ENCODE measurements around the gene CAMK1D.

CAMK1D gene

DNA sequence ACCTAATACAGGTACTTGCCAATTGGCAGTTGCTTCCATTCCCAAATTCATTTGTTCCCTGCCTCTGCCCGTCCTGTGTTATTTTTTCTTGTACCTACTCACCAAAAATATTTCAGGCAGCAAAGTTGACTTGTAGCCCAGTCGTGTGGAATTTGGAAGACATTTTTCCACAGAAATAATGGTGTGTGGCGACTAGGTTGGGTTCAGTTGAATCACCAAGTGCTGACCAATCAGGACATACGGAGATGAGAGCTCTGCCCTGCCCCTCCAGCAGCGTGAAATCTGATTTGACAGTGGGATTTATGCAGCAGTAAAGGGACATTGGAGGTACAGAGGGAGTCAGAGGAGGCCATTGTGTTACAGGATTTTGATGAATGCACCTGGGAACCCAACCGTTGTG lies 435.3 kb downstream of the CAMK1D start:
- no peak overlapping the region for H3K4me3 ChIP-seq (ENCODE audit: low read depth, low read length)
- no peak for DNase-seq (ENCODE audit: low read depth)
- TF ChIP-seq, protein P1, sequence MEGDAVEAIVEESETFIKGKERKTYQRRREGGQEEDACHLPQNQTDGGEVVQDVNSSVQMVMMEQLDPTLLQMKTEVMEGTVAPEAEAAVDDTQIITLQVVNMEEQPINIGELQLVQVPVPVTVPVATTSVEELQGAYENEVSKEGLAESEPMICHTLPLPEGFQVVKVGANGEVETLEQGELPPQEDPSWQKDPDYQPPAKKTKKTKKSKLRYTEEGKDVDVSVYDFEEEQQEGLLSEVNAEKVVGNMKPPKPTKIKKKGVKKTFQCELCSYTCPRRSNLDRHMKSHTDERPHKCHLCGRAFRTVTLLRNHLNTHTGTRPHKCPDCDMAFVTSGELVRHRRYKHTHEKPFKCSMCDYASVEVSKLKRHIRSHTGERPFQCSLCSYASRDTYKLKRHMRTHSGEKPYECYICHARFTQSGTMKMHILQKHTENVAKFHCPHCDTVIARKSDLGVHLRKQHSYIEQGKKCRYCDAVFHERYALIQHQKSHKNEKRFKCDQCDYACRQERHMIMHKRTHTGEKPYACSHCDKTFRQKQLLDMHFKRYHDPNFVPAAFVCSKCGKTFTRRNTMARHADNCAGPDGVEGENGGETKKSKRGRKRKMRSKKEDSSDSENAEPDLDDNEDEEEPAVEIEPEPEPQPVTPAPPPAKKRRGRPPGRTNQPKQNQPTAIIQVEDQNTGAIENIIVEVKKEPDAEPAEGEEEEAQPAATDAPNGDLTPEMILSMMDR (IDR thresholded peaks at IDR 0.05; ENCODE audit: low read depth, low read length, missing control alignments): no peak

DNA sequence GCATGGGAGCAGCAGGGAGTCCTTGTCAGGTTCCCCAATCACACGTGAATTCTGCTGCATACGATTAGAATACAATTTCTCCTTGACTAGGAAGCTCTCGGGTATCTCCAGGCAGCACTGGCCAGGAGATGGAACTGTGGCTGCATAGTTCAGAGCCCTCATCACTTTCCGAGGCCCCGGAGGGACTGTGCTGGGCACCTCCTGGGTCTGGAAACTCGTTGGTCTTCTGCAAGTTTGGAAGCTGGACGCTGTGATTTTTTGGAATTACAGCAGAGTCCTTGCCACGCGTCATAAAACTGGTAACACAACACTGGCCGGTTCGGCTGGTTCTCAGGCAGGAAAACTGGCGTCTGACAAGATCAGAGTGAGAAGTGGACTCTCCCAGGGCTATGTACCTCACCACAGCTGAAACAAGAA lies 436.1 kb downstream of the CAMK1D start:
- TF ChIP-seq, protein P1 (IDR thresholded peaks at IDR 0.05; ENCODE audit: low read depth, low read length, missing control alignments): no peak

DNA sequence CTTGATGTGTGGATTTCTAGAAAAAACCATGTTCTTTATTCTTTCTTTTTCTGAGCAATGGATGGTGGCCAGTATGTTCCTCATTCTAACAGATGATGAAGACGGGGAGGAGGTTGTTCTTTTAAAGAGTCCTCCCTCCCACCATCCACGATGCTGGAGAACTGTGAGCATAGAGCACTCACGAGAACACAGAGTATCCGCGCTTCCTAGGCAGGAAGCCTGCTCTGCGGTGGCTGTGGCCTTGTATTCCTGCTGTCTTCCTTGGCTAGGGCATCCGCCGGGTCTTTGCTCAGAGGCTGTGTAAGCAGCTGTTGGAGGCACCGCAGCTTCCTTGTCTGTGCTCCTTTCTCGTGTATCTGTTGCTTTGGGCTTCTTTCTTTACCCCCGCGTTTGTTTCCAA lies 437.9 kb downstream of the CAMK1D start:
- DNase-seq (ENCODE audit: low read depth): no peak
- H3K4me3 ChIP-seq (ENCODE audit: low read depth, low read length): no peak overlapping the region
- TF ChIP-seq, protein P1 (IDR thresholded peaks at IDR 0.05; ENCODE audit: low read depth, low read length, missing control alignments): no peak

More for the DNA sequence above, 436.1 kb downstream of the CAMK1D start:
- no peak overlapping the region for H3K4me3 ChIP-seq (ENCODE audit: low read depth, low read length)
- no peak for DNase-seq (ENCODE audit: low read depth)

DNA sequence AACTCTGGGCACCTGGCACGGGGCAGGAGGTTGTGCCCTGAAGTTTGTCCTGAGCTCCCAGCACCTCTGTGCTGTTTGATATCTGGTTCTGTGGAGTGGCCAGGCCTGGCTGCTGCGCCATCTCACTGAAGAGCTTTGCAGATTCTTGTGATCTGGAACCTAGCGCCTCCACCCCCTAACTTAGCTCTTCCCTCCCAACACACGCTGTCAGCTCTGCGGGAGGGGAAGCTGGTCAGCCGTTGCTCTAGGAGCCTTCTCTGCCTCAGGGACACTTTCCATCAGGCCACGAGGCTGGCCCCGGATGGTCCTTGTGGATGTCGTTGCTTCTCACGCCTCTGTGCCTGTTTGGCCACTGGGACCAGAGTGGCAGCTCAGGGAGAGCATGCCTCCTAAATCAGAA lies 438.9 kb downstream of the CAMK1D start:
- H3K4me3 ChIP-seq (ENCODE audit: low read depth, low read length): no peak overlapping the region
- no peak for DNase-seq (ENCODE audit: low read depth)
- TF ChIP-seq, protein P1 (IDR thresholded peaks at IDR 0.05; ENCODE audit: low read depth, low read length, missing control alignments): no peak

DNA sequence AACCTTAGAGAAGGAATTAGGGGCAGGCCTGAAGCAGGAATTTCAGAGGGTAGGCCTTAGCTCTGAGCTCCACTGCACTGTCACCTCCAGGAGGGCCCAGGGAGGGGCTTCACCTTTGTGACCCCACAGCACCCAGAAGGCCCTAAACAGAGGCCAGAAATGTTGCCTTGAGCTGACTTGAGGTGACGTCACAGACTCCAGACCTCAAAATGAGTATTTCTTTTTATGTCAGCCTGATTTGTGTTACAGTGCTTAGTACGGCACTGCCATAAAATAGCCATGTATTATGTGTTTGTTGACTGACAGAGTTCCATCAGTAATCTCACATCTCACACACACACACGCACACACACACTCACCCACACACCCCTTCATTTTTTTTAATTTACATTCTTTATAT lies 440.9 kb downstream of the CAMK1D start:
- TF ChIP-seq, protein P1 (IDR thresholded peaks at IDR 0.05; ENCODE audit: low read depth, low read length, missing control alignments): no peak
- no peak for DNase-seq (ENCODE audit: low read depth)
- no peak overlapping the region for H3K4me3 ChIP-seq (ENCODE audit: low read depth, low read length)

DNA sequence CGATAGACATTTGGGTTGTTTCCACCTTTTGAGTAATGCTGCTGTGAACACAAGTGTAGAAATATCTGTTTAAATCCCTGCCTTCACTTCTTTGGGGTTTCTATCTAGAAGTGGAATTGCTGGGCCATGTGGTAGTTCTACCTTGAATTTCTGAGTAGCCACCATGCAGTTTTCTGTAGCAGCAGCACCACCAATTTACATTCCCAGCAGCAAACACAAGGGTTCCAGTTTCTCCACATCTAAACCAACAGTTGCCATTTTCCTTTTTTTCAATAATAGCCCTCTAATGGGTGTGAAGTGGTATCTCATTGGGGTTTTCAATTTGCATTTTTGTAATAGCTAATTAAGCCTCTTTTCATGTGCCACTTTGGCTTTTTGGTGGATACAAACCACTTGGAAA lies 442.4 kb downstream of the CAMK1D start:
- H3K4me3 ChIP-seq (ENCODE audit: low read depth, low read length): no peak overlapping the region
- TF ChIP-seq, protein P1 (IDR thresholded peaks at IDR 0.05; ENCODE audit: low read depth, low read length, missing control alignments): no peak
- no peak for DNase-seq (ENCODE audit: low read depth)

DNA sequence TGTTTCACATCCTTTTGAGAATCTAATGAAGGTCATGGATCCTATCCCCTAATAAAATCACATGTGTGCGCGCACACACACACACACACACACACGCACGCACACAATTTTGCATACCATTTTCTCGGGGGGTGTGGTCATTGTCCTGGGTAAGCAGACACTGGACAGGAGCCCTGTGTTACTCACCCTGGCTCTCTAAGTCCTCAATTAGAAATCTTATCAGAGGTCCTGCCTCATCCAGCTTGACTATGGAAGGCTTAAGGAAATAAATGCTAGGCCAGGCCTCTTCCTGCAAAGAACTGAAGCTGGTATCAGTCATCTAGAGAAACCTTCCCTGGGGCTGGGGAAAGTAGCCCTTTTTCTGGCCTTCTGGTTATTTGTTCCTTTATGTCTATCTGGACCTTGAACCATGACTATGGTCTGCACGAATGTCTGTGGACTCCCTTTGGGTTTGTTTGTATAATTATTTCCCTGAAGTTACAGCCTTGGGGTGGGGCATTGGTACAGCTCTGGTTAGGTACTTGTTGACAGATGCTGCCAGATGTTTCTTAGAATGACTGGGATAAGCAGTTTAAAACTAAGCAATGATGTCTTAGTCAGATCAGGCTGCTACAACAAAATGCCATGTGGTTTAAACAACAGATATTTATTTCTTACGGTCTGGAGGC lies 443.7 kb downstream of the CAMK1D start:
- no peak for DNase-seq (ENCODE audit: low read depth)
- no peak overlapping the region for H3K4me3 ChIP-seq (ENCODE audit: low read depth, low read length)

More for the DNA sequence above, 443.7 kb downstream of the CAMK1D start:
- TF ChIP-seq, protein P1 (IDR thresholded peaks at IDR 0.05; ENCODE audit: low read depth, low read length, missing control alignments): no peak
